GM19035 (cell line): ENCODE measurements around the gene C19orf81.

Source experiments
- ATAC-seq: cut with Tn5 transposase; IDR thresholded peaks from one replicate; pipeline ENCODE4 v1.9.1; 2021; ENCODE audit not compliant: unreplicated experiment

The C19orf81 gene

GRCh38 chr19:50658441-50659317 is 9.4 kb downstream of the C19orf81 start:
- ATAC-seq: no peak

GRCh38 chr19:50659318-50660087 is 10.3 kb downstream of the C19orf81 start:
- no peak for ATAC-seq

- ATAC-seq: no peak
Measured at GRCh38 chr19:50660088-50660366, 10.8 kb downstream of the C19orf81 start.

DNA sequence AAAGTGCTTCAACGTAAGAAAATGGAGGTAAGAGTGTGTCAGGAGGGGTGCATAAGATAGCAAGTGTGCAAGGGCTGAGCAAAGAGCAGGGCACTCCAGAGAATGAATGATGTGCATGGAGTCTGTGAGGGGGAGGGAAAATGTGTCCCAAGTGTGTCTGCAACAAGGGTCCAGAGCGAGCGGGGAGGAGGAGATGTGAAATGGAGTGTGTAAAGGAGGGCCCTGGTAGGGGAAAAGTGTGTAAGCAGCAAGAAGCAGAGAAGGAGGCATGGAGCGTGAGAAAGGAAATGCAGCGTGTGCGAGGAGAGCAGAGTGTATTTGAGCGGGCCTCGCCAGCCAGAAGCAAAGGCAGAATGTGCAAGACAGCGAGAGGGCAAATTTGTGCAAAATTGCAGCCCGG is 11.8 kb downstream of the C19orf81 start:
- no peak for ATAC-seq

DNA sequence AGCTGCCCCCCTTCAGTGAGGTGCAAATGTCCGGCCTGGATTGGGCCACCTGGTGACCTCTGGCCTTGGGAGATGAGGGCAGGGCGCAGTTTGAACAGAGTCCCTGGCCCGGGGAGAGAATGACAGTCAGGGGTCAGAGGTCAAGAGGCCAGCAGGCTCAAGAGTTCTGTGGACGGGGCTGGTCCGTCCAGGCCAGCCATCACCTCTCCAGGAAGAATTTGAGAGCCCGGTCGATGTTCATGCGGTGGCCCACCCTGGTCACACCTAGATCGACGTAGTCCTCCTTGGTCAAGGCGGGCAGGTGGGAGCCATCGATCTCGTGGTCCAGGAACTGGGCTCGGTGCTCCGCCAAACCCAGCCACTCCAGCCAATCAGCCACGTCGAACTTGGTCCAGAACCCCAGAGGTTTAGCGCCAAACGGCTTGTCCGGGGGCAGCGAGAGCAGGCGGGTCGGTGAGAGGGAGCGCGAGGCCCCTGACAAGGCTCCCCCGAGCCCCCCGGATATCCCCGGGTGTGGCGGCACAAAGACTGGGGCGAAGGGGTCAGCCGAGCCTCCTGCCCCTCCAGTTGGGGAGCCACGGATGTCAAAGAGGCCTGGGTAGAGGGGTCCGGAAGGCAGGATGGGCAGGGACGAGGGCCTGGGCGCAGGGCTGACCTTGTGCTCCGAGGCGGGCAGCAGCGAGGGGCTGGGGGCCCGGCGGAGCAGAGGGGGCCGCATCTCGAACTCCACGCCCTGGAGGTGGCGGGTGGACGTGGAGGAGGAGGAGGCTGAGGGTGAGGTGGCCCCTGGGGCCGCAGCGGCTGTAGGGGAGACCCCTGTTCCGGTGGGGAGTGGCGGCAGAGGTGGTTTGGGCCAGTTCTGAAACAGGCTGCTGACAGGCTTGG is 12.8 kb downstream of the C19orf81 start:
- ATAC-seq: no peak

DNA sequence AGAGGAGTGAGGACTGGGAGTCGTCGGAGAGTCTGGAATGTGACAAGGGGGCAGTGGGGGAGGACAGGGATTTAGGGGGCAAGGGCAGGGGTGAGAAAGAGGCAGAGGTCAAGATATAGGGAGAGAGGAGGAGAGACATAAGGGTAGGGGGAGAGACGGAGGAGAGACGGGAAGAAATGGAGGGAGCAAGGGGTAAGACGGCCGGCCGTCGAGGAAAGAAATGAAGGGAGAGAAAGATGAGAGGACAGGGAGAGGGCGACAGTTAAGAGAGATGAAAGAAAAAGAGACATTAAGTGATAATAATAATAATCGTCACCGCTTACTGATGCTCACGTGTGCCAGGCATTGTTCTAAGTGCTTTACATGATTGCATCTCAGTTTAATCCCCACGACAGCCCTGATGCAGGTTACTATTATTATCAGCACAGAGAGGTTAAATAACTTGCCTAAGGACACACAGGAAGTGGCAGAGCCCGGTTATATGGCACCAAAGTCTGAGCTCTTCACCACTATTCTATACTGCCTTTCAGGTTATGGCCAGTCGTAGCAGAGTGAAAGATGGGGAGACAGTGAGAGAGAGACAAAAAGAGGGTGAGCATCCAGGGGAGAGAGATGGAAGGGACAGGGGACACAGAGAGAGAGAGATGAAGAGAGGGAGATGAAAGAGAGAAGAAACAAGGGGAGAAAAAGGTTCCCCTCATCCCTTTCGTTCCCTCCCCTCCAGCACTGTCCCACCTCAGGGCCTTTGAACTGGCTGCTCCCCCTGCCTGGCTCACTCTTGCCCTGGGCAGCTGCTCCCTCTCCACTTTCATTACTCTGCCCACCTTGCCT is 13.6 kb downstream of the C19orf81 start:
- no peak for ATAC-seq

DNA sequence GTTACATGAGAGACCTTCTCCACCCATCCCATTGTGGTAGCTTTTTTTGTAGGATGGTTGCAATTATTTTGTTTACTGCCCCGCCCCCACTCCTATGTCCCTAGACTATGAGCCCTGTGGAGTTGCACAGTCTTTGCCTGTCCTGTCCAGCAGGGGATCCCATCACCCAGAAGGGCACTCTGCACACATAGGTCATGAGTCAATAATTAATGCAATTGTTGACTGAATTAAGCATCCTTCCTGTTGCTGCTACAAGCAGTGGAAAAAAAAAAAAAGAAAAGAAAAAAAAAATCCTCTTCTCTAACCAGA is 14.2 kb downstream of the C19orf81 start:
- ATAC-seq: no peak

- ATAC-seq: no peak
Measured at GRCh38 chr19:50664204-50664603, 15.0 kb downstream of the C19orf81 start.

DNA sequence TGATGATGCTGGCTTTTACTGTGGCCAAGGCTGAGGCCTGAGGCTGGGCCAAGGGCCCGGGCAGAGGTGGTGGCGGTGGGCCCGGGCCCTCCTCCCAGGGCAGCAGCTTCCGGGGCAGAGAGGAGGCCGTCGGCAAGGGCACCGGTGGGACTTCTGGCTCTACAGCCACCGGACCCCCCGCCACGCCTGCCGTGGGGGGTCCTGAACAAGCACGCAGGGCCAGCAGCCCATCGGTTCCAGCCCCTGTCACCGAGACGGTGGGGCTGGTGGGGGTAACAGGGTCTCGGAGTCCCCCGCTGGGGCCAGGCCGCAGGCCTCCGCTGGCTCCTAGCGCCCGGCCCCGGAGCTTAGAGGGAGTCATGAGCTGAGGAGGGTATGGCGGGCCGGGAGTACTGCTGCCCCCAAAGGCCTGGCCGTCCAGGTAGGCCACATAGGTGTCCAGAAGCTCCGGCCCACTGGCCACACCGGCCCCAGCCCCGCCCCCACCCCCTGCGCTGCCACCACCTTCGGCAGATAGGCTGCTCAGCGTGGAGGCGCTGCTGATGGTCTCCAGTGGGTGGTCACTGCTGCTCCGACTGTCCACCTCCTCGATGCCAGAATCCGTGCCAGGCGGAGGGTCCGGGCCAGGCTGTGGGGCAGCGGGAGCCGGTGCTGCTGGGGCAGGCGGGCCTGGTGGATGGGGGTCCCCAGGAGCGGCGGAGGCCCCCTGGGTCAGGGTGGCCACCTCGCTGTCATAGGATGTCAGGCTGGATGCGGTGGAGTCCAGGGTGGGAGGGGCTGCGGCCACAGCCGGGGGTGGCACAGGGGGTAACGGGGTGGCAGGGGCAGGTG is 17.3 kb downstream of the C19orf81 start:
- ATAC-seq: no peak

DNA sequence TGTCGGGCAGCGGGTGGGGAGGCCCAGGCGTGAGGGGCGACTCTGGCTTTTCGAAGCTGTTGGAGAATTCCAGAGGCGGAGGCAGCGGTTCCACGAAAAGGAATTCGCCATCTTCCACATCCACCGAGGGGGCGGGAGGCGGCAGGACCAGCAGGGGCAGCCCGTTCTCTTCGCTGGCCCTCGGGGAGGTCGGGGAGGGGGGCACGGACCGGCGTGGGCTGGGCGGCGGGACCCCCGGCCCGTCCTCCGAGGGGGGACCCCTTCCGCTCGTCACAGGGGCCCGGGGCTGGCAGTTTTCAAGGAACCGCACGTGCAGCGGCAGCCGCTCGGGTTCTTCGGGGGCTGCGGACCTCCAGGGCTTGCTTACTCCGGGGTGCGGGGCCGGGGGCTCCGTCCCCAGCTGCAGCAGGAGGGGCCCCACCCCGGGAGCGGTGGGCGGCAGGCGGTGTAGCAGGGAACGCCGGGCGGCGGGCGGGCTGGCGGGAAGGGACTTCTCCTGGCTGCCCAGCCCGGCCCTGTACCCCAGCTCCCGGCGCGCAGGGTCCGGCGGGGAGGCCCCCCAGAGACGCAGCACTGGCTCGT is 18.0 kb downstream of the C19orf81 start:
- ATAC-seq: no peak

DNA sequence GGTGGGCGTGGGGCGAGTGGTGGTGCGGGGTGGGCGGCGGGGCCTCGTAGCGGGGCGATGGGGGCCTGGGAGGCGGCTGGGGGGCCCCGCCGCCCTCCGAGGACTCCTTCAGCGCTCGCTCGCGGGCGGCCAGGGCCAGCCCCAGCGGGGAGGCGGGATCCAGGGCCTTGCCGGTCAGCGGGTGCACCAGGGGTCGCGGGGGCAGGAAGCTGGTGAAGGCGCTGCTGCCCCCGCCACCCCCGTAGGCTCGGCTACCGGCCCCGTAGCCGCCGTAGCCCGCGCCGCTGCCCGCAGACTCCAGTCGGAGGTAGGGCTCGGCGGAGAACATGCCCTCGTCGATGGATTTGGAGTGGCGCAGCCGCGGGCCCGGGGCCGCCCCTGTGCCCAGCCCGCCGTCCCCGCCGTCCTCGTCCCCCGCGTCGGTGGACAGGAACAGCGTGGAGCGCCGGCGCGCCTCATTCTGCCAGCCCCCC is 18.6 kb downstream of the C19orf81 start:
- ATAC-seq: no peak

DNA sequence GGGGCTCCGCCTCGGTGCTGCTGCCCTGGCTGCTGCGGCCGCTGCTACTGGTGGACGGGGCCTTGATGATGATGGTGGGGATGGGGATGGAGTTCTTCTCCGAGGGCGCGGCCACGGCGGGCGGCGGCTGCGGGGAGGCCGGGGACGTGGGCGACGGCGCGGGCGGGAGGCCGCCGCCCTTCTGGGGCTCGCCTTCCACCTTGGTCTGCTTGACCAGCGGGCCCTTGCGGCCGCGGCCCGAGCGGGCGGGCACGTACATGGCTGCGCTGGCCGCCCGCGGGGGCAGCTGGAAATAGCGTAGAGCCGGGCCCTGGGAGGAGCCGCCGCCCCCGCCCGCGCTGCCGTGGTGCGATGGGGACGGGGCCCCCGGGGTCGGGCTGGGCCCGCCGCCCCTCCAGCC is 19.2 kb downstream of the C19orf81 start:
- ATAC-seq: no peak

DNA sequence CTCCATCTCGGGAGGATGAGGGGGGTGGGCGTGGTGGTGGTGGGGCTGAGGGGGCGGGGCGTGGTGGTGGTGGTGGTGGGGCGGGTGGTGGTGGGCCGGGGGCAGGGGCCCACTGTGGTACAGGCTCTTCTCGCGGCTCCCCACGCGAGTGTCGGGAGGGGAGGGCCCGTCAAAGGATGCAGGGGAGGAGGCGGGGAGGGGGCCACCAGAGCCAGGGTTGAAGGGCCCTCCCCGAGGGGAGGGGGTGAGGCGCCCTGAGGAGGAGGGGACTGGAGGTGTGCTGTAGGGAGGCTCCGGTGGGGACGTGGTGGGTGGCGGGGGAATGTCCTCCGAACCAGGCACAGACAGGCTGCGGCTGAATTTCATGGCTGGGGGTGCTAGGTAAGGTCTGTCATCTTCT is 19.6 kb downstream of the C19orf81 start:
- ATAC-seq: no peak

- no peak for ATAC-seq
Measured at GRCh38 chr19:50669302-50670101, 20.3 kb downstream of the C19orf81 start.

DNA sequence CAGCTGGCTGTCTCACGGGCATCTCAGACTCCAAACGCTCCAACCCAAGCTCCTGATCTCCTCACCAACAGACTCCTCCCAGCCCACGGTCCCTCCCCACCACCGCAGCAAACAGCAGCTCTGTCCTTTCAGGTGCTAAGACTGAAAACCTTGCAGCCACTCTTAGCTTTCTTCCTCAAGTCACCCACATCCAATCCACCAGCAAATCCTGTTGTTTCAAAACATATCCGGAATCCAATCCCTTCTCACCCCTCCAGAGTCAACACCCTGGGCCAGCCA is 20.8 kb downstream of the C19orf81 start:
- ATAC-seq: no peak

- no peak for ATAC-seq
Measured at GRCh38 chr19:50673118-50673517, 23.9 kb downstream of the C19orf81 start.

GRCh38 chr19:50676625-50677197 is 27.5 kb downstream of the C19orf81 start:
- ATAC-seq: no peak

DNA sequence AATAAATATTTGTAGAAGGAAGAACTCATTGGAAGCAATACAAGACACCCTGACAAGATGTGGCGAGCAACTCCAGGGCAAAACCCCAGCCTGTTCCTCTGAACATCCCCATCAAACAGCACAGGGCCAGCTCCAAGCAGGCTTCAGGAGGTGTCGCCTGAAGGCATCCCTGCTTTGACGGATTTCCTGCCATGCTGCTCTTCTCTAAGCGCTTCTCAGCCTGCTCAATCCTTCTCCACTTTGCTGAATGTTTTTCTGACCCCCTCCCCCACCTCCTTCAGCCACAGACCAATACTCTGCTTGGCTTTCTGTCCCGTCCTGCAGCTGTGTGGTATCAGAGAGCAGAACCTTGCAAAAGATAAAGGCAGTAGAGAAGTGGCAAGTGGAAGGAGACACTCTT is 28.4 kb downstream of the C19orf81 start:
- ATAC-seq: no peak

GRCh38 chr19:50678323-50678722 is 29.1 kb downstream of the C19orf81 start:
- ATAC-seq: no peak
